ENCODE data around the gene RCCD1. TPM values are rescaled to one million over a fixed set of nuclear protein-coding genes. Genes with fewer than 3 reads are reported as not detected.

Gene RCCD1
- total and polyA plus RNA-seq, 9 of the 15 experiments (the other 6 are each of a cell fraction or from before 2014, with no cell fraction given) = 11.1 to 51.4 (median 24.7) TPM

GRCh38 chr15:90947577-90948357 is 6.9 kb upstream of the RCCD1 start (continued):
- TF ChIP-seq THRA (IDR thresholded peaks at IDR 0.05) (no peak), C11orf30 (IDR thresholded peaks at IDR 0.05; ENCODE audit: low read depth) (peak; percentile 85), U2AF2 (optimal IDR thresholded peaks at IDR 0.05; ENCODE audit: low read depth, low read length) (no peak), PATZ1 (CRISPR knock-in tag; IDR thresholded peaks at IDR 0.05; ENCODE audit: borderline replicate concordance) (no peak), MBD1 (CRISPR knock-in tag; IDR thresholded peaks at IDR 0.05) (no peak), CEBPB (tag; IDR thresholded peaks at IDR 0.05) (no peak), POLR2G (IDR thresholded peaks at IDR 0.05; ENCODE audit: low read depth, low read length) (0 out of 2 replicates have a peak, but pooled peaks have one; percentile 21), ZBTB7A (IDR thresholded peaks at IDR 0.05; ENCODE audit: borderline replicate concordance, control insufficient read depth, low read depth, low read length) (no peak), MNT (conservative IDR thresholded peaks at IDR 0.05) (peak; percentile 58 to 69), NFIC (IDR thresholded peaks at IDR 0.05) (peak; percentile 86), ZBTB11 (CRISPR knock-in tag; IDR thresholded peaks at IDR 0.05) (no peak), SFPQ (IDR thresholded peaks at IDR 0.05; ENCODE audit: low read depth, low read length) (no peak)

All from K562 (cell line).